ENCODE results near the gene KRT6B.

- no peak for TF ChIP-seq EZH2 (IDR thresholded peaks at IDR 0.05; ENCODE audit: low read length)
- TF ChIP-seq, protein P1, sequence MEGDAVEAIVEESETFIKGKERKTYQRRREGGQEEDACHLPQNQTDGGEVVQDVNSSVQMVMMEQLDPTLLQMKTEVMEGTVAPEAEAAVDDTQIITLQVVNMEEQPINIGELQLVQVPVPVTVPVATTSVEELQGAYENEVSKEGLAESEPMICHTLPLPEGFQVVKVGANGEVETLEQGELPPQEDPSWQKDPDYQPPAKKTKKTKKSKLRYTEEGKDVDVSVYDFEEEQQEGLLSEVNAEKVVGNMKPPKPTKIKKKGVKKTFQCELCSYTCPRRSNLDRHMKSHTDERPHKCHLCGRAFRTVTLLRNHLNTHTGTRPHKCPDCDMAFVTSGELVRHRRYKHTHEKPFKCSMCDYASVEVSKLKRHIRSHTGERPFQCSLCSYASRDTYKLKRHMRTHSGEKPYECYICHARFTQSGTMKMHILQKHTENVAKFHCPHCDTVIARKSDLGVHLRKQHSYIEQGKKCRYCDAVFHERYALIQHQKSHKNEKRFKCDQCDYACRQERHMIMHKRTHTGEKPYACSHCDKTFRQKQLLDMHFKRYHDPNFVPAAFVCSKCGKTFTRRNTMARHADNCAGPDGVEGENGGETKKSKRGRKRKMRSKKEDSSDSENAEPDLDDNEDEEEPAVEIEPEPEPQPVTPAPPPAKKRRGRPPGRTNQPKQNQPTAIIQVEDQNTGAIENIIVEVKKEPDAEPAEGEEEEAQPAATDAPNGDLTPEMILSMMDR (optimal IDR thresholded peaks at IDR 0.05 in 1 of 3, IDR thresholded peaks at IDR 0.05 in 1 of 3, conservative IDR thresholded peaks at IDR 0.05 in 1 of 3; ENCODE audit: extremely low read depth in 1 of 3, insufficient read depth in 2 of 3, low read length in 3 of 3): no peak
Measured at GRCh38 chr12:52487211-52487610, 35.3 kb upstream of the KRT6B start.

All from keratinocyte (primary cell).